HepG2 (cell line): ENCODE results near the gene TEAD3. TPM values are rescaled to one million over a fixed set of nuclear protein-coding genes. Genes with fewer than 3 reads are reported as not detected.

Experiments
- ARID3A ChIP-seq: IDR thresholded peaks from 2 replicates; pipeline ENCODE4 v1.6.1; 2012; ENCODE audit warnings: low read depth, low read length, improper control_type of control experiment
- FOXO4 ChIP-seq: sonication (generic); formaldehyde crosslinking; conservative IDR thresholded peaks from 2 replicates; pipeline ENCODE4 v1.8.1; 2023; ENCODE audit warnings: missing genetic modification reagents
- MIXL1 ChIP-seq: IDR thresholded peaks from 2 replicates; pipeline ENCODE4 v1.6.1; 2016
- MZF1 ChIP-seq: sonication (generic); formaldehyde crosslinking; IDR thresholded peaks from 2 replicates; pipeline ENCODE4 v1.8.1; 2023; ENCODE audit warnings: mild to moderate bottlenecking, missing genetic modification reagents, borderline replicate concordance
- SP1 ChIP-seq, 2 experiments: fragments of 450-650 bp in 1 of 2; sonication (generic) in 1 of 2; formaldehyde crosslinking in 1 of 2; IDR thresholded peaks; 2 replicates each; pipeline versions ENCODE4 v1.4.0 to v1.6.1; 2016 to 2020; ENCODE audit warnings: missing genetic modification reagents in 1 of 2
- U2AF1 ChIP-seq: fragments of 200-400 bp; formaldehyde crosslinking; optimal IDR thresholded peaks from 2 replicates; pipeline ENCODE3; 2017; ENCODE audit warnings: mild to moderate bottlenecking, low read depth, low read length
- ZIK1 ChIP-seq: sonication (generic); formaldehyde crosslinking; IDR thresholded peaks from 2 replicates; pipeline ENCODE4 v1.5.0; 2020; ENCODE audit warnings: mild to moderate bottlenecking, low read depth, missing genetic modification reagents, borderline replicate concordance
- ZNF513 ChIP-seq: sonication (generic); formaldehyde crosslinking; conservative IDR thresholded peaks from 2 replicates; pipeline ENCODE4 v1.5.0; 2020; ENCODE audit warnings: missing genetic modification reagents
- ZNF570 ChIP-seq: sonication (generic); formaldehyde crosslinking; IDR thresholded peaks from 2 replicates; pipeline ENCODE4 v1.4.0; 2020; ENCODE audit warnings: mild to moderate bottlenecking, missing genetic modification reagents, borderline replicate concordance
- polyA plus RNA-seq, 8 experiments: library from polyadenylated mRNA; depleted of rRNA in 3 of 8; stranded (reverse) in 7 of 8; unstranded in 1 of 8; fragments of >200 nt; fragmentation: Illumina TruSeq in 4 of 8; extraction: Trizol in 4 of 8; gene quantifications; 2 replicates each; pipeline versions ENCODE4 v1.2.1 to v1.2.3, GENCODE V29; 2011 to 2016; ENCODE audit warnings: low read depth in 4 of 8, missing spikeins in 1 of 8, mixed read lengths in 1 of 8; ENCODE audit not compliant: insufficient read depth in 1 of 8
- total RNA-seq, 5 experiments: library from RNA; depleted of rRNA; stranded (reverse); fragments of >200 nt; fragmentation: Illumina TruSeq; extraction: Trizol; gene quantifications; 2 replicates each; pipeline ENCODE4 v1.2.3, GENCODE V29; 2016; ENCODE audit warnings: low read depth in 1 of 5
- TF ChIP-seq, protein P1 (sequence below): sonication (generic); formaldehyde crosslinking; IDR thresholded peaks from 2 replicates; pipeline ENCODE4 v1.4.0; 2020; ENCODE audit warnings: missing genetic modification reagents
- TF ChIP-seq, protein P2 (sequence below): sonication (generic); formaldehyde crosslinking; IDR thresholded peaks from 2 replicates; pipeline ENCODE4 v1.5.0; 2020; ENCODE audit warnings: mild to moderate bottlenecking, missing genetic modification reagents

TEAD3 gene
- total and polyA plus RNA-seq, 2 of the 13 experiments (the other 11 are each of a cell fraction or from before 2014, with no cell fraction given), result 15.1 to 16.5 TPM

DNA sequence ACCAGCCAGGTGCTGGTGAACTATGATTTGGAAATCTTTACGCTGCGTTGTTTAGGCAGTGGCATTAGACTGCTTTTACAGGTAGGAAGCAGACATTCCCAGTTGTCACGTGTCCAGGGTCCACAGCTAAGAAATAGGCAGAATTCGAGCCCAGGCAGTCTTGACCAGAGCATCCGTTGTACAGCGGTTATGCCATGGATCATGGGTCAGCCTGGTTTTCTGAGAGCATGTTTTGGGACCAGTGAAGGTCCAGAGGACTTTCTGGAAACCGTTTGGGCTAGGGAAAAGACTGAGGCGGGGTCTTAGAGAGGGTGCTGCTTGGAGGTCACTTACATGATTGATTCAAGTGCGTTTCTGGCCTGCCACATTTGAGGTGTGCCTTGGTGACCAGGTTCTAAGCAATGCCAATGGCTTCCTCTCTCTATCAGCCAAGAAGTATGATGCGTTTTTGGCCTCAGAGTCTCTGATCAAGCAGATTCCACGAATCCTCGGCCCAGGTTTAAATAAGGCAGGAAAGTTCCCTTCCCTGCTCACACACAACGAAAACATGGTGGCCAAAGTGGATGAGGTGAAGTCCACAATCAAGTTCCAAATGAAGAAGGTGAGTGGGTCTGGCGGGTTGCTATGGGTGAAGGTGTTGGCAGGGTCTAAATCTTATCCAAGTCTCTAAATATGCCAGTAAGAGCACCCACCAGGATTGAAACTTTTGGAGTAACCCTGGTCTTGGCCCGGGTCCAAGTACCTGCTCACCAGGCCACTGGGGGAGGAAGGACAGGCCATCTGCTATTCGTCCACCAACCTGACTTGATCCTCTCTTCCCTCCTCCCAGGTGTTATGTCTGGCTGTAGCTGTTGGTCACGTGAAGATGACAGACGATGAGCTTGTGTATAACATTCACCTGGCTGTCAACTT, 26.9 kb downstream of the TEAD3 start (continued):
- TF ChIP-seq ZNF513 (CRISPR knock-in tag) (no peak), SP1 (IDR thresholded peaks at IDR 0.05) (no peak), SP1 (CRISPR knock-in tag; IDR thresholded peaks at IDR 0.05) (0 out of 2 replicates have a peak, but pooled peaks have one; percentile 13), MZF1 (no peak), ARID3A (no peak), FOXO4 (CRISPR knock-in tag) (no peak), MIXL1 (CRISPR knock-in tag) (0 out of 2 replicates have a peak, but pooled peaks have one; percentile 11), ZNF570 (CRISPR knock-in tag) (no peak), ZIK1 (no peak), U2AF1 (no peak)
- TF ChIP-seq, protein P1, sequence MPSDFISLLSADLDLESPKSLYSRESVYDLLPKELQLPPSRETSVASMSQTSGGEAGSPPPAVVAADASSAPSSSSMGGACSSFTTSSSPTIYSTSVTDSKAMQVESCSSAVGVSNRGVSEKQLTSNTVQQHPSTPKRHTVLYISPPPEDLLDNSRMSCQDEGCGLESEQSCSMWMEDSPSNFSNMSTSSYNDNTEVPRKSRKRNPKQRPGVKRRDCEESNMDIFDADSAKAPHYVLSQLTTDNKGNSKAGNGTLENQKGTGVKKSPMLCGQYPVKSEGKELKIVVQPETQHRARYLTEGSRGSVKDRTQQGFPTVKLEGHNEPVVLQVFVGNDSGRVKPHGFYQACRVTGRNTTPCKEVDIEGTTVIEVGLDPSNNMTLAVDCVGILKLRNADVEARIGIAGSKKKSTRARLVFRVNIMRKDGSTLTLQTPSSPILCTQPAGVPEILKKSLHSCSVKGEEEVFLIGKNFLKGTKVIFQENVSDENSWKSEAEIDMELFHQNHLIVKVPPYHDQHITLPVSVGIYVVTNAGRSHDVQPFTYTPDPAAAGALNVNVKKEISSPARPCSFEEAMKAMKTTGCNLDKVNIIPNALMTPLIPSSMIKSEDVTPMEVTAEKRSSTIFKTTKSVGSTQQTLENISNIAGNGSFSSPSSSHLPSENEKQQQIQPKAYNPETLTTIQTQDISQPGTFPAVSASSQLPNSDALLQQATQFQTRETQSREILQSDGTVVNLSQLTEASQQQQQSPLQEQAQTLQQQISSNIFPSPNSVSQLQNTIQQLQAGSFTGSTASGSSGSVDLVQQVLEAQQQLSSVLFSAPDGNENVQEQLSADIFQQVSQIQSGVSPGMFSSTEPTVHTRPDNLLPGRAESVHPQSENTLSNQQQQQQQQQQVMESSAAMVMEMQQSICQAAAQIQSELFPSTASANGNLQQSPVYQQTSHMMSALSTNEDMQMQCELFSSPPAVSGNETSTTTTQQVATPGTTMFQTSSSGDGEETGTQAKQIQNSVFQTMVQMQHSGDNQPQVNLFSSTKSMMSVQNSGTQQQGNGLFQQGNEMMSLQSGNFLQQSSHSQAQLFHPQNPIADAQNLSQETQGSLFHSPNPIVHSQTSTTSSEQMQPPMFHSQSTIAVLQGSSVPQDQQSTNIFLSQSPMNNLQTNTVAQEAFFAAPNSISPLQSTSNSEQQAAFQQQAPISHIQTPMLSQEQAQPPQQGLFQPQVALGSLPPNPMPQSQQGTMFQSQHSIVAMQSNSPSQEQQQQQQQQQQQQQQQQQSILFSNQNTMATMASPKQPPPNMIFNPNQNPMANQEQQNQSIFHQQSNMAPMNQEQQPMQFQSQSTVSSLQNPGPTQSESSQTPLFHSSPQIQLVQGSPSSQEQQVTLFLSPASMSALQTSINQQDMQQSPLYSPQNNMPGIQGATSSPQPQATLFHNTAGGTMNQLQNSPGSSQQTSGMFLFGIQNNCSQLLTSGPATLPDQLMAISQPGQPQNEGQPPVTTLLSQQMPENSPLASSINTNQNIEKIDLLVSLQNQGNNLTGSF (CRISPR knock-in tag), result 0 out of 2 replicates have a peak, but pooled peaks have one; percentile 31
- TF ChIP-seq, protein P2, sequence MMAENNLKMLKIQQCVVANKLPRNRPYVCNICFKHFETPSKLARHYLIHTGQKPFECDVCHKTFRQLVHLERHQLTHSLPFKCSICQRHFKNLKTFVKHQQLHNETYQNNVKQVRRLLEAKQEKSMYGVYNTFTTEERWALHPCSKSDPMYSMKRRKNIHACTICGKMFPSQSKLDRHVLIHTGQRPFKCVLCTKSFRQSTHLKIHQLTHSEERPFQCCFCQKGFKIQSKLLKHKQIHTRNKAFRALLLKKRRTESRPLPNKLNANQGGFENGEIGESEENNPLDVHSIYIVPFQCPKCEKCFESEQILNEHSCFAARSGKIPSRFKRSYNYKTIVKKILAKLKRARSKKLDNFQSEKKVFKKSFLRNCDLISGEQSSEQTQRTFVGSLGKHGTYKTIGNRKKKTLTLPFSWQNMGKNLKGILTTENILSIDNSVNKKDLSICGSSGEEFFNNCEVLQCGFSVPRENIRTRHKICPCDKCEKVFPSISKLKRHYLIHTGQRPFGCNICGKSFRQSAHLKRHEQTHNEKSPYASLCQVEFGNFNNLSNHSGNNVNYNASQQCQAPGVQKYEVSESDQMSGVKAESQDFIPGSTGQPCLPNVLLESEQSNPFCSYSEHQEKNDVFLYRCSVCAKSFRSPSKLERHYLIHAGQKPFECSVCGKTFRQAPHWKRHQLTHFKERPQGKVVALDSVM (CRISPR knock-in tag), result no peak
